Mesendoderm (in vitro differentiated cells): Measurements from ENCODE around the gene MAP4K2.
A peak's percentile ranks its signal among the peaks of the same experiment; 100 is the strongest.

Experiments
- DNase-seq: peaks from one replicate; pipeline ENCODE4 v3.0.0; 2013
- H2AK5ac ChIP-seq: 2 replicates; pipeline ENCODE4 v1.6.1; 2013; ENCODE audit warnings: low read length, inconsistent platforms
- H2BK120ac ChIP-seq: 2 replicates; pipeline ENCODE4 v1.6.1; 2013; ENCODE audit warnings: low read depth, mild to moderate bottlenecking, low read length, moderate library complexity, mixed read lengths
- H2BK15ac ChIP-seq: replicated peaks from 2 replicates; pipeline ENCODE4 v1.6.1; 2013; ENCODE audit warnings: low read depth, mild to moderate bottlenecking, moderate library complexity
- H2BK5ac ChIP-seq: 2 replicates; pipeline ENCODE4 v1.6.1; 2013; ENCODE audit warnings: low read length, inconsistent platforms
- H3K18ac ChIP-seq: 2 replicates; pipeline ENCODE4 v1.6.1; 2013; ENCODE audit warnings: mild to moderate bottlenecking, low read length, mixed read lengths
- H3K23ac ChIP-seq: one replicate; pipeline ENCODE4 v1.6.1; 2013; ENCODE audit warnings: low read length
- H3K27ac ChIP-seq: 2 replicates; pipeline ENCODE4 v1.5.1; 2013; ENCODE audit warnings: low read depth, mild to moderate bottlenecking, inconsistent platforms, low read length, moderate library complexity
- H3K27me3 ChIP-seq: 2 replicates; pipeline ENCODE4 v1.6.1; 2013; ENCODE audit warnings: low read length, control low read depth, mild to moderate bottlenecking, inconsistent platforms; ENCODE audit not compliant: insufficient read depth, poor library complexity
- H3K36me3 ChIP-seq: 2 replicates; pipeline ENCODE4 v1.6.1; 2013; ENCODE audit warnings: low read length, inconsistent platforms; ENCODE audit not compliant: control insufficient read depth, insufficient read depth
- H3K4ac ChIP-seq: one replicate; pipeline ENCODE4 v1.6.1; 2013; ENCODE audit warnings: low read depth, mild to moderate bottlenecking, low read length, moderate library complexity
- H3K4me1 ChIP-seq: 2 replicates; pipeline ENCODE4 v1.6.1; 2013; ENCODE audit warnings: low read depth, low read length, inconsistent platforms; ENCODE audit not compliant: control insufficient read depth
- H3K4me2 ChIP-seq: 2 replicates; pipeline ENCODE4 v1.6.1; 2013; ENCODE audit warnings: low read length
- H3K4me3 ChIP-seq: 2 replicates; pipeline ENCODE4 v1.5.1; 2013; ENCODE audit warnings: mild to moderate bottlenecking, low read length
- H3K56ac ChIP-seq: one replicate; pipeline ENCODE4 v1.6.1; 2013; ENCODE audit warnings: low read length
- H3K79me1 ChIP-seq: 2 replicates; pipeline ENCODE4 v1.6.1; 2013; ENCODE audit warnings: low read length, inconsistent platforms
- H3K79me2 ChIP-seq: 2 replicates; pipeline ENCODE4 v1.6.1; 2013; ENCODE audit warnings: mild to moderate bottlenecking, low read length; ENCODE audit not compliant: control insufficient read depth, insufficient read depth
- H3K9ac ChIP-seq: 2 replicates; pipeline ENCODE4 v1.6.1; 2013; ENCODE audit warnings: low read length, inconsistent platforms
- H4K5ac ChIP-seq: one replicate; pipeline ENCODE4 v1.6.1; 2013; ENCODE audit warnings: low read length
- H4K8ac ChIP-seq: one replicate; pipeline ENCODE4 v1.6.1; 2013; ENCODE audit warnings: low read depth, mild to moderate bottlenecking, control low read depth, low read length, moderate library complexity
- WGBS: extraction: QIAGEN DNeasy Blood & Tissue Kit; methylation state at CpG from one replicate; pipeline ENCODE4 v1.1.7; 2013; ENCODE audit warnings: low lambda C conversion rate, missing lambda C conversion rate; ENCODE audit not compliant: insufficient coverage; ENCODE audit errors: extremely low coverage; 5-methylcytosine and 5-hydroxymethylcytosine counted together

Gene MAP4K2

GRCh38 chr11:64754124-64754918 is 48.7 kb downstream of the MAP4K2 start:
- Histone ChIP-seq H3K79me1 (no peaks in the 10 kb centered on the region), H3K4ac (no peak overlapping the region), H3K4me2 (no peak overlapping the region), H3K4me1 (no peaks in the 10 kb centered on the region), H3K27ac (no peak overlapping the region), H2BK120ac (no peak overlapping the region), H3K18ac (no peak overlapping the region), H4K8ac (no peak overlapping the region), H3K9ac (no peak overlapping the region), H2AK5ac (no peak overlapping the region), H2BK15ac (no peak overlapping the region), H3K36me3 (no peaks in the 10 kb centered on the region), H3K79me2 (no peaks in the 10 kb centered on the region), H3K56ac (peak overlapping the region; percentile 34), H4K5ac (no peak overlapping the region), H3K23ac (no peak overlapping the region), H2BK5ac (no peak overlapping the region), H3K4me3 (no peak overlapping the region), H3K27me3 (no peaks in the 10 kb centered on the region)
- WGBS, result no CpG with 5 or more reads among the region's 26 CpGs
- DNase-seq, result no peak

DNA sequence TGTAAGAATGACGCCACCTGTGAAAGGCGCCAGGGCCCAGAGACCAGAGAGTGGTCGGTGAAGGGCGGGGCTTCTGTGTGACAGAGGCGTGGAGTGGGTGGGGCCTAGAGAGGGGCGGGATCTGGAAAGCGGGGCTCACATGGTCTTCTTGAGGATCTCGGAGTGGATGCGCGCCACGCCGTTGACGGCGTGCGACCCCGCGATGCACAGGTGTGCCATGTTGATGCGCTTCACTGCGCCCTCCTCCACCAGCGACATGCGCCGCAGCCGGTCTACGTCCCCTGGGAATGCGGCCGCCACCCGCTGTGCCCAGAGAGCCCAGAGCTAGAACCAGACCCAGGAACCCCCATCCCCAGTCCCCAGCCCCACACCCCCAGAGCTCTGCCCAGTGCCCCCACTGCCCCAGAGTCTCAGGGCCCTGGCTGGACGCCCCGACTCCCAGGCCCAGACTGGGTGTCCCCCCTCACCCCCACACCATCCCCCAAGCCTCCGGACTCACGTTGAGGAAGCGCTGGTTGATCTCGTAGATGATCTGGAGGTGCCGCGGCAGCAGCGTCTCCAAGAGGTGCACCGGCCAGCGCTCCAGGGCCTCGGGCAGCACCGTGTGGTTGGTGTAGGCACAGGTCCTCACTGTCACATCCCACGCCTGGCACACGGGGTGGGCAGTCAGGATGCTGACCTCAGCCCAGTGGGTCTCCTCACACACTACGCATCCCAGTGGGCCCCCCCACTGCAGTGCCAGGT is 49.5 kb downstream of the MAP4K2 start:
- no peak overlapping the region for H4K8ac ChIP-seq
- H3K4me2 ChIP-seq, result no peak overlapping the region
- no peak overlapping the region for H2BK120ac ChIP-seq
- no peaks in the 10 kb centered on the region for H3K79me1 ChIP-seq
- H2BK15ac ChIP-seq, result no peak overlapping the region
- no peaks in the 10 kb centered on the region for H3K27me3 ChIP-seq
- H3K4me3 ChIP-seq, result no peak overlapping the region
- H2AK5ac ChIP-seq, result no peak overlapping the region
- no peak overlapping the region for H3K23ac ChIP-seq
- no peak overlapping the region for H2BK5ac ChIP-seq
- no peak overlapping the region for H3K18ac ChIP-seq
- H3K27ac ChIP-seq, result no peak overlapping the region
- no CpG with 5 or more reads among the region's 43 CpGs for WGBS
- no peak for DNase-seq
- no peaks in the 10 kb centered on the region for H3K36me3 ChIP-seq
- no peaks in the 10 kb centered on the region for H3K79me2 ChIP-seq
- H3K56ac ChIP-seq, result no peak overlapping the region
- no peak overlapping the region for H3K9ac ChIP-seq
- H4K5ac ChIP-seq, result no peak overlapping the region
- no peaks in the 10 kb centered on the region for H3K4me1 ChIP-seq
- H3K4ac ChIP-seq, result no peak overlapping the region

DNA sequence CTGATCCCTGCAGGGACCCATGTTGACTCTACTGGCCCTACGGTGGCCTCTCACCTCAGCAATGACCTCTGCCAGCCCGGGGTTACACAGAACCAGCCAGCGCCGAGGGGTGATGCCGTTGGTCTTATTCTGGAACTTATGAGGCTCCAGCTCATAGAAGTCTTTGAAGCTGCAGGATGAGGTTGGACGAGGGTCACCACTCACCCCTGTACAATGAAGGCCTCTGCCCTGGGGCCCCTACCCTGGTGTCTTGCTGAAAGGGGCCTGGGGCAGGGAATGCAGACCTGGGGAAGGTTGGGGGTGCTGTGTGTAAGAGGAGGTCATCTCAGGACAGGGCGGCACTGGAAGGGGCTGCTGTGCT is 50.0 kb downstream of the MAP4K2 start:
- Histone ChIP-seq H3K27me3 (no peaks in the 10 kb centered on the region), H2BK15ac (no peak overlapping the region), H3K4me1 (no peaks in the 10 kb centered on the region), H3K4ac (no peak overlapping the region), H3K23ac (no peak overlapping the region), H3K18ac (no peak overlapping the region), H3K79me1 (no peaks in the 10 kb centered on the region), H3K4me2 (no peak overlapping the region), H3K4me3 (no peak overlapping the region), H3K9ac (no peak overlapping the region), H3K36me3 (no peaks in the 10 kb centered on the region), H2BK5ac (no peak overlapping the region), H2AK5ac (no peak overlapping the region), H2BK120ac (no peak overlapping the region), H4K5ac (no peak overlapping the region), H3K79me2 (no peaks in the 10 kb centered on the region), H3K56ac (no peak overlapping the region), H4K8ac (no peak overlapping the region), H3K27ac (no peak overlapping the region)
- no peak for DNase-seq
- WGBS, result no CpG with 5 or more reads among the region's 7 CpGs

GRCh38 chr11:64752175-64752970 is 50.6 kb downstream of the MAP4K2 start:
- WGBS, result no CpG with 5 or more reads among the region's 14 CpGs
- Histone ChIP-seq H4K8ac (no peak overlapping the region), H3K36me3 (no peaks in the 10 kb centered on the region), H2BK15ac (no peak overlapping the region), H3K23ac (no peak overlapping the region), H2AK5ac (no peak overlapping the region), H3K79me1 (no peaks in the 10 kb centered on the region), H3K27me3 (no peaks in the 10 kb centered on the region), H4K5ac (no peak overlapping the region), H3K9ac (no peak overlapping the region), H3K18ac (no peak overlapping the region), H3K4ac (no peak overlapping the region), H2BK5ac (no peak overlapping the region), H3K4me1 (no peaks in the 10 kb centered on the region), H3K4me3 (no peak overlapping the region), H3K56ac (no peak overlapping the region), H3K4me2 (no peak overlapping the region), H2BK120ac (no peak overlapping the region), H3K79me2 (no peaks in the 10 kb centered on the region), H3K27ac (no peak overlapping the region)
- no peak for DNase-seq

- no peak overlapping the region for H3K4ac ChIP-seq
- no peaks in the 10 kb centered on the region for H3K79me2 ChIP-seq
- no peak overlapping the region for H2BK15ac ChIP-seq
- H3K4me3 ChIP-seq, result no peak overlapping the region
- no peak overlapping the region for H2BK120ac ChIP-seq
- no peak overlapping the region for H3K56ac ChIP-seq
- H3K36me3 ChIP-seq, result no peaks in the 10 kb centered on the region
- no peak overlapping the region for H3K27ac ChIP-seq
- H3K23ac ChIP-seq, result no peak overlapping the region
- no peak for DNase-seq
- H3K4me1 ChIP-seq, result no peaks in the 10 kb centered on the region
- no peak overlapping the region for H2BK5ac ChIP-seq
- no peak overlapping the region for H3K9ac ChIP-seq
- H3K4me2 ChIP-seq, result no peak overlapping the region
- H3K27me3 ChIP-seq, result no peaks in the 10 kb centered on the region
- no peaks in the 10 kb centered on the region for H3K79me1 ChIP-seq
- H3K18ac ChIP-seq, result no peak overlapping the region
- no CpG with 5 or more reads among the region's 9 CpGs for WGBS
- H2AK5ac ChIP-seq, result no peak overlapping the region
- no peak overlapping the region for H4K8ac ChIP-seq
- H4K5ac ChIP-seq, result no peak overlapping the region
Measured at GRCh38 chr11:64751580-64751979, 51.4 kb downstream of the MAP4K2 start.
